Endodermal cell (in vitro differentiated cells): ENCODE results near the gene OR7G1. TPM values are rescaled to one million over a fixed set of nuclear protein-coding genes. Genes with fewer than 3 reads are reported as not detected.

Experiments
- DNase-seq: peaks from one replicate; pipeline ENCODE4 v3.0.0-alpha.2; 2017
- H3K27ac ChIP-seq: 2 replicates; pipeline ENCODE4 v1.5.1; 2013; ENCODE audit warnings: mild to moderate bottlenecking, low read depth, low read length, moderate library complexity
- H3K27me3 ChIP-seq: 2 replicates; pipeline ENCODE4 v1.6.1; 2013; ENCODE audit warnings: mild to moderate bottlenecking, low read length, moderate library complexity; ENCODE audit not compliant: insufficient read depth, control insufficient read depth, poor library complexity, severe bottlenecking
- H3K36me3 ChIP-seq: 2 replicates; pipeline ENCODE4 v1.7.0; 2013; ENCODE audit warnings: mild to moderate bottlenecking, low read length, moderate library complexity; ENCODE audit not compliant: control insufficient read depth, insufficient read depth
- H3K4me1 ChIP-seq: one replicate; pipeline ENCODE4 v1.7.0; 2013; ENCODE audit warnings: low read length; ENCODE audit not compliant: control insufficient read depth, insufficient read depth
- H3K4me3 ChIP-seq: 2 replicates; pipeline ENCODE4 v1.5.1; 2013; ENCODE audit warnings: mild to moderate bottlenecking, low read length, moderate library complexity
- H3K9ac ChIP-seq: 2 replicates; pipeline ENCODE4 v1.6.1; 2013; ENCODE audit warnings: mild to moderate bottlenecking, low read length, moderate library complexity; ENCODE audit not compliant: poor library complexity, severe bottlenecking; ENCODE audit errors: extremely low read depth
- H3K9me3 ChIP-seq: 2 replicates; pipeline ENCODE4 v1.6.1; 2013; ENCODE audit warnings: mild to moderate bottlenecking, low read length, moderate library complexity; ENCODE audit not compliant: control insufficient read depth
- H3K27ac Mint-ChIP-seq: 2 replicates; pipeline ENCODE4 v1.8.0; 2020; ENCODE audit warnings: mixed read lengths
- H3K27me3 Mint-ChIP-seq: 2 replicates; pipeline ENCODE4 v1.8.0; 2021; ENCODE audit warnings: mild to moderate bottlenecking, mixed read lengths; ENCODE audit not compliant: insufficient read depth
- H3K36me3 Mint-ChIP-seq: 2 replicates; pipeline ENCODE4 v1.8.0; 2020; ENCODE audit warnings: low read depth, mixed read lengths
- H3K4me1 Mint-ChIP-seq: 2 replicates; pipeline ENCODE4 v1.8.0; 2020; ENCODE audit warnings: mixed read lengths
- H3K4me3 Mint-ChIP-seq: 2 replicates; pipeline ENCODE4 v1.8.0; 2020; ENCODE audit warnings: mild to moderate bottlenecking, moderate library complexity, mixed read lengths
- H3K9me3 Mint-ChIP-seq: 2 replicates; pipeline ENCODE4 v1.8.0; 2020; ENCODE audit warnings: mild to moderate bottlenecking, mixed read lengths
- CTCF ChIP-seq: fragments of 200-600 bp; sonication (generic); conservative IDR thresholded peaks from 2 replicates; pipeline ENCODE4 v1.5.0; 2021; ENCODE audit warnings: antibody characterized with exemption, mild to moderate bottlenecking
- WGBS, 2 experiments: methylation state at CpG; one replicate each; pipeline versions ENCODE4 v1.1.5 to v1.1.7; 2013; ENCODE audit warnings: missing lambda C conversion rate in 2 of 2, mixed read lengths in 1 of 2; ENCODE audit not compliant: insufficient coverage in 1 of 2, insufficient read length in 1 of 2; 5-methylcytosine and 5-hydroxymethylcytosine counted together
- total RNA-seq, 2 donors: library from RNA; stranded (reverse); fragmentation: NEBNext Ultra II Directional in 1 of 2; extraction: Animal tissue kit (Norgen Biotek cat#: 25700) in 1 of 2; gene quantifications; 2 replicates in 1 of 2; 3 replicates in 1 of 2; pipeline ENCODE4 v1.2.1, GENCODE V29; 2021

The OR7G1 gene
- total RNA-seq, 2 donors from 2014 or later: not detected

GRCh38 chr19:9159891-9160290 lies 44.3 kb upstream of the OR7G1 start:
- no peak overlapping the region for H3K27ac ChIP-seq
- WGBS, 2 experiments: 94 to 97% methylated on average over 13 of the region's 13 CpGs
- no peak for TF ChIP-seq CTCF
- Mint-ChIP-seq H3K4me3 (no peak overlapping the region), H3K27ac (no peak overlapping the region), H3K36me3 (peaks cover 96% of the 10 kb centered on the region), H3K9me3 (peaks cover 75% of the 10 kb centered on the region), H3K4me1 (no peaks in the 10 kb centered on the region), H3K27me3 (no peaks in the 10 kb centered on the region)
- peaks cover 96% of the 10 kb centered on the region for H3K9me3 ChIP-seq
- no peaks in the 10 kb centered on the region for H3K4me1 ChIP-seq
- H3K36me3 ChIP-seq: peaks cover 95% of the 10 kb centered on the region
- H3K4me3 ChIP-seq: no peak overlapping the region
- H3K27me3 ChIP-seq: no peaks in the 10 kb centered on the region
- no peak overlapping the region for H3K9ac ChIP-seq
- no peak for DNase-seq

GRCh38 chr19:9156304-9156703 lies 40.7 kb upstream of the OR7G1 start:
- Mint-ChIP-seq H3K27ac (no peak overlapping the region), H3K9me3 (peaks cover 89% of the 10 kb centered on the region), H3K36me3 (peaks cover 99% of the 10 kb centered on the region), H3K27me3 (no peaks in the 10 kb centered on the region), H3K4me1 (no peaks in the 10 kb centered on the region), H3K4me3 (no peak overlapping the region)
- Histone ChIP-seq H3K9me3 (peaks cover 98% of the 10 kb centered on the region), H3K4me1 (no peaks in the 10 kb centered on the region), H3K27me3 (no peaks in the 10 kb centered on the region), H3K4me3 (no peak overlapping the region), H3K9ac (no peak overlapping the region), H3K27ac (no peak overlapping the region), H3K36me3 (peaks cover 95% of the 10 kb centered on the region)
- no peak for TF ChIP-seq CTCF
- 95 to 100% methylated on average over 1 of the region's 1 CpG for WGBS, 2 experiments
- no peak for DNase-seq

- TF ChIP-seq CTCF: no peak
- Histone ChIP-seq H3K4me3 (no peak overlapping the region), H3K27ac (no peak overlapping the region), H3K9me3 (peaks cover 98% of the 10 kb centered on the region), H3K36me3 (peaks cover 92% of the 10 kb centered on the region), H3K9ac (no peak overlapping the region), H3K4me1 (no peaks in the 10 kb centered on the region), H3K27me3 (no peaks in the 10 kb centered on the region)
- no peak for DNase-seq
- H3K4me3 Mint-ChIP-seq: no peak overlapping the region
- no peaks in the 10 kb centered on the region for H3K4me1 Mint-ChIP-seq
- H3K9me3 Mint-ChIP-seq: peaks cover 89% of the 10 kb centered on the region
- peaks cover 99% of the 10 kb centered on the region for H3K36me3 Mint-ChIP-seq
- 92 to 98% methylated on average over 4 of the region's 4 CpGs for WGBS, 2 experiments
- H3K27me3 Mint-ChIP-seq: no peaks in the 10 kb centered on the region
- no peak overlapping the region for H3K27ac Mint-ChIP-seq
Observed at GRCh38 chr19:9155591-9155990, 40.0 kb upstream of the OR7G1 start.
